ENCODE data around the gene KRT37. TPM values are rescaled to one million over a fixed set of nuclear protein-coding genes. Genes with fewer than 3 reads are reported as not detected.

The KRT37 gene
- total RNA-seq, 1 experiment from 2014 or later: not detected

DNA sequence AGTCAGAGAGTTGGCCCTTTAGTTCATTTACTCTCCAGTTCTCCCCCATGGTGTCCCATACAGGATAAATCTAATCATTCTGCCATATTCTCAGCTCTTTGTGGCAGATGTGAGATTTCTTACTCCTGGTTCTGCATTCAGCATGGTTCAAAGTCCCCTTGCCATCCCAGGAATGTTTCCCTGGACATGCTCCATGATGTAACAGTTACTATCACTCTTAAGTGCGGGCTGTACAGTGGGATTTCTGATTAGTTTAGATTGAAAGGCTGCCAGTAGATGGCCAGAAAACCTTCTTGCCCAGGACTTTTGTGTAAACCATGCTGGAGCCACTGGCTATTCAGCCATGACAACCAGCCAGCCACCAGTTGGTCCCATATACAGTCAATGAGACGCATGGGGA is 10.4 kb downstream of the KRT37 start:
- Mint-ChIP-seq H3K9me3 (no peaks in the 10 kb centered on the region), H3K36me3 (ENCODE audit: insufficient read depth in 1 of 3, low read depth in 3 of 3) (no peaks in the 10 kb centered on the region), H3K4me1 (peaks cover 36 to 38% of the 10 kb centered on the region in 2 experiments), H3K27me3 (ENCODE audit: low read depth) (no peaks in the 10 kb centered on the region; the same call in 1 of the 2 replicates), H3K27ac (no peak overlapping the region), H3K4me3 (no peak overlapping the region)
- Histone ChIP-seq H3K23me2 (ENCODE audit: insufficient read length, low read depth, low read length, poor library complexity, severe bottlenecking) (no peaks in the 10 kb centered on the region), H4K5ac (ENCODE audit: insufficient read length, low read depth, low read length) (no peak overlapping the region), H2BK15ac (ENCODE audit: low read depth, low read length) (no peak overlapping the region), H3K4me1 (ENCODE audit: insufficient read depth, low read length) (peaks cover 4% of the 10 kb centered on the region), H4K91ac (ENCODE audit: insufficient read length, low read depth, low read length) (no peak overlapping the region), H3T11ph (ENCODE audit: low read length) (no peak overlapping the region), H3K9me3 (ENCODE audit: control insufficient read depth, low read depth, low read length) (no peaks in the 10 kb centered on the region), H2AK5ac (ENCODE audit: insufficient read length, low read length) (no peak overlapping the region), H3K14ac (ENCODE audit: insufficient read depth, low read length) (no peak overlapping the region), H3K56ac (ENCODE audit: insufficient read length, low read depth, low read length) (no peak overlapping the region), H4K20me1 (ENCODE audit: control insufficient read depth, insufficient read depth, insufficient read length) (no peaks in the 10 kb centered on the region), H3K79me2 (ENCODE audit: insufficient read depth, low read length) (no peaks in the 10 kb centered on the region), H2AFZ (ENCODE audit: low read length) (no peak overlapping the region), H3K18ac (ENCODE audit: insufficient read length, low read depth, low read length) (no peak overlapping the region), H3K23ac (ENCODE audit: insufficient read length, low read depth, low read length) (no peak overlapping the region), H3K27me3 (ENCODE audit: insufficient read depth, low read length) (no peaks in the 10 kb centered on the region), H2BK20ac (ENCODE audit: low read depth, low read length, poor library complexity, severe bottlenecking) (no peak overlapping the region), H3K4me2 (ENCODE audit: insufficient read depth, insufficient read length, low read length) (no peak overlapping the region), H2BK120ac (ENCODE audit: low read depth, low read length, poor library complexity, severe bottlenecking) (no peak overlapping the region), H3K79me1 (ENCODE audit: insufficient read depth, low read depth, low read length, poor library complexity, severe bottlenecking) (no peaks in the 10 kb centered on the region), H2BK5ac (ENCODE audit: insufficient read length, low read length) (no peak overlapping the region), H3K4ac (ENCODE audit: low read depth, low read length) (no peak overlapping the region), H3K9ac (ENCODE audit: extremely low read depth, insufficient read length, low read length) (no peak overlapping the region), H3K27ac (ENCODE audit: insufficient read length, low read depth, low read length) (no peak overlapping the region), H2BK12ac (ENCODE audit: insufficient read length, low read depth, low read length) (peak overlapping the region; percentile 15), H4K8ac (replicated peaks; ENCODE audit: insufficient read length, low read depth, low read length) (no peak overlapping the region)
- no peak for DNase-seq
- no CpG with 5 or more reads among the region's 2 CpGs for WGBS (ENCODE audit: extremely low coverage, insufficient read length, low lambda C conversion rate)
- TF ChIP-seq, protein P1, sequence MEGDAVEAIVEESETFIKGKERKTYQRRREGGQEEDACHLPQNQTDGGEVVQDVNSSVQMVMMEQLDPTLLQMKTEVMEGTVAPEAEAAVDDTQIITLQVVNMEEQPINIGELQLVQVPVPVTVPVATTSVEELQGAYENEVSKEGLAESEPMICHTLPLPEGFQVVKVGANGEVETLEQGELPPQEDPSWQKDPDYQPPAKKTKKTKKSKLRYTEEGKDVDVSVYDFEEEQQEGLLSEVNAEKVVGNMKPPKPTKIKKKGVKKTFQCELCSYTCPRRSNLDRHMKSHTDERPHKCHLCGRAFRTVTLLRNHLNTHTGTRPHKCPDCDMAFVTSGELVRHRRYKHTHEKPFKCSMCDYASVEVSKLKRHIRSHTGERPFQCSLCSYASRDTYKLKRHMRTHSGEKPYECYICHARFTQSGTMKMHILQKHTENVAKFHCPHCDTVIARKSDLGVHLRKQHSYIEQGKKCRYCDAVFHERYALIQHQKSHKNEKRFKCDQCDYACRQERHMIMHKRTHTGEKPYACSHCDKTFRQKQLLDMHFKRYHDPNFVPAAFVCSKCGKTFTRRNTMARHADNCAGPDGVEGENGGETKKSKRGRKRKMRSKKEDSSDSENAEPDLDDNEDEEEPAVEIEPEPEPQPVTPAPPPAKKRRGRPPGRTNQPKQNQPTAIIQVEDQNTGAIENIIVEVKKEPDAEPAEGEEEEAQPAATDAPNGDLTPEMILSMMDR (conservative IDR thresholded peaks at IDR 0.05): no peak
